Posterior vena cava (tissue), 2 donors: ENCODE data around the gene ZHX3. TPM values are rescaled to one million over a fixed set of nuclear protein-coding genes. Genes with fewer than 3 reads are reported as not detected.

Source experiments
- DNase-seq: peaks from one replicate; pipeline ENCODE4 v3.0.0-alpha.2; 2020; ENCODE audit warnings: low spot score
- intact Hi-C, 2 donors: fragments of 100-400 bp; cut with DNase I; formaldehyde crosslinking; loops; one replicate each; pipeline versions ENCODE4 v1.14.1 to v1.14.2; 2022 to 2023
- total RNA-seq, 2 donors: library from RNA; stranded (reverse); fragmentation: NEBNext Ultra II Directional; extraction: Animal tissue kit (Norgen Biotek cat#: 25700); gene quantifications; one replicate each; pipeline ENCODE4 v1.2.1, GENCODE V29; 2021
- donor health status: DM: yes; HTN: yes; CAD: no.
- donor health status: DM: yes; HTN: yes; CAD: no.

Gene ZHX3
- total RNA-seq, 2 donors from 2014 or later = 88.2 to 92.9 TPM

GRCh38 chr20:41218466-41218865, 99.1 kb downstream of the ZHX3 start:
- intact Hi-C loops = no loop called here
- DNase-seq = no peak

DNA sequence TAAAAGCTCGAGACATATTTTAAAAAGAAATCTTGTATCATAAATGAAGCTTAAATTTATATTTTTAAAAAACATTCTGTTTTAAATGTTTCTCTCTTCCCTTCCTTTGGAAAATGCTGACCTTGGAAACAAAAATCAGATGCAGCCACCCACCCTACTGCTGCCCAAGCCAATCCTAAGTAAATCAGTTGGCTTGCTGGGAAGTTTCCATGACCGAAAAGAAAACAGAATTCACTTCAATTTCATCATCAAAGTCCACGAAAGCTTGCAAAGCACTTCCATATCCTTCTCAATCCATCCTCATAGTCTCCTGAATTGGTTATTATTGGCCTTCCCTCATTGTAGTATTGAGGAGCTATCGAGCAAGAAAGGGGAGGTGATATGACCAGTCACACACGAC, 100.1 kb downstream of the ZHX3 start:
- no peak for DNase-seq
- intact Hi-C loops = no loop called here

DNA sequence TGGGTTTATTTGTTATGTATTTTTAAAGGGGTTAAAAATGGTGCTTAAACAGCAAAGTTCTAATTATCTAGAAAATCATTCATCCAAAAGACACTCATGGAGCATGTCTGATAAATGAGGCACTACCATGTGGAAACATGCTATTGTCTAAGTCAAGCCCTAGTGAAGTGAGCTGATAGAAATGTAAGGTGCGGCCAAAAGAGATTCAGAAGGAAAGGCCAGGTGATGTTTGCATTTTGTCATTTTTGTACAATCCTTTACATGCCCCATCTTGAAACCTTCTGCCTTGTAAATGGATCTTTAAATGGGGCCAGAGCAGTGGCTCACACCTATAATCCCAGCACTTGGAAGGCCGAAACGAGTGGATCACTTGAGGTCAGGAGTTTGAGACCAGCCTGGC, 102.9 kb downstream of the ZHX3 start:
- intact Hi-C loops = no loop called here
- no peak for DNase-seq

GRCh38 chr20:41214202-41214601, 103.3 kb downstream of the ZHX3 start:
- intact Hi-C loops = no loop called here
- DNase-seq = no peak

- intact Hi-C loops = no loop called here
- no peak for DNase-seq
Observed at GRCh38 chr20:41213150-41213820, 104.2 kb downstream of the ZHX3 start.

- DNase-seq = no peak
- intact Hi-C loops = no loop called here
Observed at GRCh38 chr20:41205313-41205712, 112.2 kb downstream of the ZHX3 start.

DNA sequence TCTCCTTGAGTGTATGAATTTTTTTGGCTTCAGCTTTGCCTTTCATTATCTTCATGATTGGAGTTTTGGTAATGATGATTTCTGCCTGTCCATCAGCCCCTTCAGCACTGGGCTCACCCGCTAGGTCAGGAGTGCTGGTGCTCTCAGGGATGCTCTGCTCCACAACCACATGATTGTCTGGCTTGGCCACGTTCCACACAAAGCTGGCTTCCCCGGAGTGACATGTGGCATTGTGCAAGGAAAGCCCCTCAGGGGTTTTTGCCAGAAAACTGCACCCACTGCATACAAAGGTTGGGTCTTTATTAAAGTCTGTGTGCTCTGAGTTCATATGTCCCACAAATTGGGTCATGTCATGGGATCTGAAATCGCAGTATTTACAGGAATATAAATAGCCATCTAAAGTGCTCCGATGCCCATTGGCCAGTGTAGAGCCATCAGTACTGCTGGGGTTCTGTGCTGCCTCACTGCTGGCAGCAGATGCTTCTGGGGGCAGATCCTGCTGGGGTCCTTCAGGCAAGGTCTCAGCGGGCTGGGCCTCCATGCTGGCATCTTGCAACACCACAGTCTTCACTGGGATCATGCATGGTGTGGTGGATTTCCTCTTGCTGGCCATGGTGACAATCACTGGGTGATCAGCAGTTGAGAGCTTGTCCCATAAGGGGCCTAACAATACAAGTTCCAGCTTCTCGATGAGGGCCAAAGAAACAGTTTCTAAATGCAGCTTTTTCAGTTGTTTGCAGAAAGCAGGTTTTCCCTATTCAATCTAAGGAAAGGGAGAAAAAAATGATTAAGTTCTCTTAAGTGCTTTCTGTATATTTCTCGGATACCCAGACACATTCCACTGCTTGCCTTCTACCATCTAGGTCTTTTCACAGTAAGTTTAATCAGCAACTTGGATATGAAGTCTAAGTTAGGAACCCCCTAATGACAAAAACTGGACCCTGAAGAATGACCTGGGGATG, 112.9 kb downstream of the ZHX3 start:
- intact Hi-C loops = no loop called here
- no peak for DNase-seq

- intact Hi-C loops = no loop called here
Observed at GRCh38 chr20:41203660-41204059, 113.9 kb downstream of the ZHX3 start.

DNA sequence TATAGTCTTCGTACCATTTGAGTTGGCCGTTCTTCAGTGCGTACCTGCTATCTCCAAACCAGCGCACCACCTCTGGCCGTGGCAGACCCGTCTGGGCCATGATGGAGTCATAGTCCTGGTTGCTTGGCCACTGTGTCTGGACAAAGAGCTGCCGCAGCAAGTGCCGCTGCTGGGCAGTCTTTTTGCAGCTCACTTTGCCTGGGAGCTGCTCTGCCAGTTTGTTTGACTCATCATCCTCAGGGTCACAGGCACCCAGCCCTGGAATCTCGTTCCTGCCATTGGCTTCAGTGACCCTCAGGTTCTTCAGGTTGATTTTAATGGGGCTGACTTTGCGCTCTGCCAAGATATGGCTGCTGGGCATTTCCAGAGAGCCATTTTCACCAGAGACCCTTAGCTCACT, 115.1 kb downstream of the ZHX3 start:
- DNase-seq = no peak
- intact Hi-C loops = no loop called here

More at GRCh38 chr20:41203660-41204059, 113.9 kb downstream of the ZHX3 start:
- DNase-seq = no peak

DNA sequence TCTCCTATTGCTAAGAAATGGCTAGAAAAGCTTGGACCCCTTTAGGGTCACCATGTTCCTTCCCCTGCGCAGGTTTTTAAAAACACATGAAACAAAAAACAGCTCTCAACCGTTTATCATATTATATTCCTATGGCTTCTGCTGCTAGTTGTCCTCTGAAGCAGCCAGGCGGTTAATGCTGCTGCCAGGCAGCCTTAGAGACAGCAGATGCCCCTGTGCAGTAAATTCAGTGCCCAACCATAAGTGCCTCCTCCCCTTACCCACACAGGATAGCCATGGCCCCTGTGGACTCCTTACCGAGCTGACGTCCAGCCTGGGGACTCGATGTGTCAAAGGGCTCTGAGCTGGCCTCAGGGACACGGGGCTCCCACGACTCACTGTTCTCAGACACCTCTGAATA, 115.8 kb downstream of the ZHX3 start:
- DNase-seq = no peak
- intact Hi-C loops = no loop called here

- intact Hi-C loops = no loop called here
- no peak for DNase-seq
Observed at GRCh38 chr20:41200446-41201202, 116.9 kb downstream of the ZHX3 start.

DNA sequence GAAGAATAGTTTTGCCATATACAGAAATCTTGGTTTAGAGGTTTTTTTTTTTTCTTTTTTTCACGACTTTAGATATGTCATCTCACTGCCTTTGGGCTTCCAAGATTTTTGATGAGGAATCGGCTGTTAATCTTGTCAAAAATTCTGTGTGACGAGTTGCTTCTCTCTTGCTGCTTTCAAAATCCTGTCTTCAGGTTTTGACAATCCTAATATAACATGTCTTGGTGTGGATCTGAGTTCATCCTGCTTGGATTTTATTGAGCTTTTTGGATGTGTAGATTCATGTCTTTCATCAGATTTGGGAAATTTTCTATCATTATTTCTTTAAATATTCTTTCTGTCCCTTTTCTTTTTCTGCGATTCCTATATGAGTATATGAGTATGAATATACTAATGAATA, 119.1 kb downstream of the ZHX3 start:
- intact Hi-C loops = loop anchor here in 1 of 2 donors (2.0 kb wide), 1 partner anchor 74 kb away; no protein-coding TSS in a partner anchor
- DNase-seq = no peak

- no peak for DNase-seq
- intact Hi-C loops = no loop called here
Observed at GRCh38 chr20:41196653-41197225, 120.8 kb downstream of the ZHX3 start.

- no peak for DNase-seq
- intact Hi-C loops = no loop called here
Observed at GRCh38 chr20:41192575-41192974, 125.0 kb downstream of the ZHX3 start.

DNA sequence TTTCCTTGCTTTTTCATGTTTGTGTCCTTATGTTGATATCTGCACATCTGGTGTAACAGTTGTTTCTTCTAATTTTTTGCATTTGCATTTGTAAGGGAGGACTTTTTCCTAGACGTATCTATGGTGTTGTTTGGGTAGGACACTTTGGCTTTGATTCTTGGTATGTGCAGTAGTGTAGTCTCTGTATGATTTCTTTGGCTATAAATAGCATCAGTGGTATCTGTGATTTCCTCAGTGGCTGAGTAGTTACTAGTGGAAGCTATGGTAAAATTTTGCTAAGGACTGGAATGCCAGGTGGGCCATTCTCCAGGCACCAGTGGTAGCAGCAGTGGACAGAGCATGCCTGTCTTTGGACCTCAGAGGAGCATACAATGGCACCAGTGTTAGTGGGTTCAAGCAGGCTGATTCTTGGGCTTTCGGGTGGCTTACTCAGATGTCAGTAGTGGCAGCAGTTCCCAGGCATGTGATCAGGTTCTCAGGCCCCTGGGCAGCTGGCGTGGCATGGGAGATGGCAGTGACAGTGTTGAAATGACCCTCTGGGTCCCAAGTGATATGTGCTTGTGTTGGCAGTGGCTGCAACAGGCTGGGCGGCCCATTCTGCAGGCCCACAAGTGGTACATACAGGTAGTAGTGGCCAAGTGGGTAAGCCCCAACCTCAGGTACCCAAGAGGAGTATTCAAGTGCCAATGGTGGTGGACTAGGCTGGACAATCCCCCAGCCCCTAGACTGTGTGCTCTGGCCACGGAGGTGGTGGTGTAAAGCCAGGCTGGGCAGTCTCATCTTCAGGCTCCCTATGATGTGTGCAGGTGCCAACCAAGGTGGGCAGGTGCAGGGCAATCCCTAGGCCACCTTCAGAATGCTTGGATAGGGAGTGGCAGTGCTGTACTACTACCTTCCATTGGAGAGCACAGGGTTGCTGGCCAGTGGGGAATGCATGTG, 125.7 kb downstream of the ZHX3 start:
- no peak for DNase-seq
- intact Hi-C loops = no loop called here

DNA sequence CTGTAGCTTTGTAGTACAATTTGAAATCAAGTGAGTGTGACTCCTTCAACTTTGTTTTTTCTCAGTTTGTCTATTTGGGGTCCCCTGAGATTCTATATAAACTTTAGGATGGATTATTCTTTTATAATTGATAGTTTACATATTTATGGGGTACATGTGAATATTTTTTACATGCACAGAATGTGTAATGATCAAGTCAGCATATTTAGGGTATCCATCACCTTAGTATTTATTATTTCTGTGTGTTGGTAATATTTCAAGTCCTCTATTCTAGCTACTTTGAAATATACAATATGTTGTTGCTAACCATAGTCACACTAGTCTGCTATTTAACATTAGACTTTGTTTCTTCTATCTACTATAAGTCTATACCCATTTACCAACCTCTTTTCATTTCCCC, 129.9 kb downstream of the ZHX3 start:
- intact Hi-C loops = no loop called here
- DNase-seq = no peak

- DNase-seq = no peak
- intact Hi-C loops = no loop called here
Observed at GRCh38 chr20:41185013-41185757, 132.3 kb downstream of the ZHX3 start.

DNA sequence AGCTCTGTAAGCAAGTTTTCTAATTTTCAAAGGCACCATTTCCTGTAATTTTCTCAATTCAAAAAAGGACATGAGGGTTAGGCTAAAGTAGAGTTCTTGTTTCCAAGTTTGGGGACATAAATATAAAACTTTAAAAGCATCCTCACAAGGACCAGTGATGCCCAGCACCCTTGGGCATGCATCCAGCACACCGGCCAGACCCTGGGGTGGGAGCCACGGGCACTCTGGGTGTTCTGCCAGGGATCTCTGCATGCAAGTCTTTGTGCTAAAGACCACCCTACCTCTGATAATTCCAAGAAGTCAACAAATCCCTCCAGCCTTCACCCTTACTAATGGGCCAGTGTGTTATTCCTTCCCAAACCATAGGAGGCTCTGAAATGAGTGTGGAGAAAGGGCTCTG, 133.7 kb downstream of the ZHX3 start:
- intact Hi-C loops = no loop called here

More for the DNA sequence above, 133.7 kb downstream of the ZHX3 start:
- no peak for DNase-seq
